ENCODE measurements around the gene RNU7-1. TPM values are rescaled to one million over a fixed set of nuclear protein-coding genes. Genes with fewer than 3 reads are reported as not detected.
A peak's percentile ranks its signal among the peaks of the same experiment; 100 is the strongest.

The RNU7-1 gene
- total and polyA plus RNA-seq, 9 of the 15 experiments (the other 6 are each of a cell fraction or from before 2014, with no cell fraction given) = not detected

GRCh38 chr12:6937481-6938352 lies 5.9 kb upstream of the RNU7-1 start (continued):
- TF ChIP-seq RFX1 (IDR thresholded peaks at IDR 0.05) (no peak), HNRNPK (IDR thresholded peaks at IDR 0.05; ENCODE audit: low read depth, low read length, poor library complexity, severe bottlenecking) (no peak), TCF7L2 (IDR thresholded peaks at IDR 0.05; ENCODE audit: low read depth, low read length) (no peak), IRF1 (CRISPR knock-in tag; IDR thresholded peaks at IDR 0.05; ENCODE audit: borderline replicate concordance) (no peak), MITF (IDR thresholded peaks at IDR 0.05) (no peak), LCOR (CRISPR knock-in tag; IDR thresholded peaks at IDR 0.05) (peak; percentile 36; the same call in 1 of the 2 replicates), ZNF695 (CRISPR knock-in tag; IDR thresholded peaks at IDR 0.05) (no peak), HMG20A (CRISPR knock-in tag; conservative IDR thresholded peaks at IDR 0.05) (no peak), GABPB1 (CRISPR knock-in tag; IDR thresholded peaks at IDR 0.05) (peak; percentile 82), POLR2B (IDR thresholded peaks at IDR 0.05; ENCODE audit: low read depth, partially characterized antibody) (peak; percentile 79), STAT5A (IDR thresholded peaks at IDR 0.05; ENCODE audit: borderline replicate concordance, low read length) (no peak; the same call in 1 of the 2 replicates), FOXK1 (CRISPR knock-in tag; IDR thresholded peaks at IDR 0.05; ENCODE audit: borderline replicate concordance) (no peak), SIN3A (IDR thresholded peaks at IDR 0.05; ENCODE audit: borderline replicate concordance in 2 of 2, control insufficient read depth in 1 of 2, low read depth in 2 of 2, low read length in 2 of 2) (no peak), PHB (CRISPR knock-in tag; IDR thresholded peaks at IDR 0.05) (peak; percentile 88; the same call in 1 of the 2 replicates), RBM39 (optimal IDR thresholded peaks at IDR 0.05; ENCODE audit: low read depth, low read length) (no peak), GMEB1 (CRISPR knock-in tag; IDR thresholded peaks at IDR 0.05) (peak; percentile 89), POLR2AphosphoS2 (IDR thresholded peaks at IDR 0.05; ENCODE audit: low read length) (peak; percentile 97), ZNF263 (CRISPR knock-in tag; IDR thresholded peaks at IDR 0.05; ENCODE audit: borderline replicate concordance) (peak; percentile 63; the same call in 1 of the 2 replicates), NFRKB (IDR thresholded peaks at IDR 0.05; ENCODE audit: low read depth) (no peak), ZNF384 (IDR thresholded peaks at IDR 0.05; ENCODE audit: low read depth, low read length) (no peak), RCOR1 (IDR thresholded peaks at IDR 0.05; ENCODE audit: borderline replicate concordance in 1 of 2, low read depth in 2 of 2, low read length in 2 of 2) (peak in 1 of 2 experiments; percentile 43; a peak in 1 of 4 replicates), HDGF (IDR thresholded peaks at IDR 0.05) (no peak)

Data from K562 (cell line).